WTC11 (cell line): ENCODE measurements around the gene CDH2.

ENCODE experiments used
- CTCF ChIP-seq: fragments of 200-600 bp; IDR thresholded peaks from 2 replicates; pipeline ENCODE4 v1.8.0; 2022; ENCODE audit warnings: antibody characterized with exemption
- E2F1 ChIP-seq: sonication (generic); formaldehyde crosslinking; IDR thresholded peaks from 2 replicates; pipeline ENCODE4 v1.8.0; 2022; ENCODE audit warnings: mild to moderate bottlenecking, missing genetic modification reagents
- ELF4 ChIP-seq: sonication (generic); formaldehyde crosslinking; IDR thresholded peaks from 2 replicates; pipeline ENCODE4 v1.8.1; 2022; ENCODE audit warnings: low read depth, mild to moderate bottlenecking, moderate library complexity, missing genetic modification reagents
- TCF7 ChIP-seq: sonication (generic); formaldehyde crosslinking; IDR thresholded peaks from 2 replicates; pipeline ENCODE4 v1.8.0; 2022; ENCODE audit warnings: mild to moderate bottlenecking, low read depth, missing genetic modification reagents, moderate library complexity
- USF1 ChIP-seq: sonication (generic); formaldehyde crosslinking; IDR thresholded peaks from 2 replicates; pipeline ENCODE4 v1.8.0; 2022; ENCODE audit warnings: mild to moderate bottlenecking, missing genetic modification reagents
- ZNF138 ChIP-seq: sonication (generic); formaldehyde crosslinking; conservative IDR thresholded peaks from 2 replicates; pipeline ENCODE4 v1.8.1; 2022; ENCODE audit warnings: mild to moderate bottlenecking, moderate library complexity, missing genetic modification reagents
- ZNF416 ChIP-seq: fragments of 250-450 bp; sonication (Bioruptor Pico); IDR thresholded peaks from 2 replicates; pipeline ENCODE4 v1.9.0; 2021; ENCODE audit warnings: mild to moderate bottlenecking, inconsistent platforms
- ZNF512 ChIP-seq: sonication (generic); formaldehyde crosslinking; IDR thresholded peaks from 2 replicates; pipeline ENCODE4 v1.8.1; 2022; ENCODE audit warnings: missing genetic modification reagents, borderline replicate concordance
- TF ChIP-seq, protein P1 (sequence below): sonication (generic); formaldehyde crosslinking; conservative IDR thresholded peaks from 2 replicates; pipeline ENCODE4 v1.8.1; 2022; ENCODE audit warnings: mild to moderate bottlenecking, missing genetic modification reagents
- TF ChIP-seq, protein P2 (sequence below): sonication (generic); formaldehyde crosslinking; IDR thresholded peaks from 2 replicates; pipeline ENCODE4 v1.8.1; 2023; ENCODE audit warnings: mild to moderate bottlenecking, missing genetic modification reagents, moderate library complexity
- TF ChIP-seq, protein P3 (sequence below): sonication (generic); formaldehyde crosslinking; IDR thresholded peaks from 2 replicates; pipeline ENCODE4 v1.8.1; 2022; ENCODE audit warnings: mild to moderate bottlenecking, moderate library complexity, missing genetic modification reagents
- TF ChIP-seq, protein P4 (sequence below): fragments of 250-450 bp; sonication (Bioruptor Pico); IDR thresholded peaks from 2 replicates; pipeline ENCODE4 v1.9.0; 2021; ENCODE audit warnings: moderate library complexity, mild to moderate bottlenecking, inconsistent platforms, borderline replicate concordance

DNA sequence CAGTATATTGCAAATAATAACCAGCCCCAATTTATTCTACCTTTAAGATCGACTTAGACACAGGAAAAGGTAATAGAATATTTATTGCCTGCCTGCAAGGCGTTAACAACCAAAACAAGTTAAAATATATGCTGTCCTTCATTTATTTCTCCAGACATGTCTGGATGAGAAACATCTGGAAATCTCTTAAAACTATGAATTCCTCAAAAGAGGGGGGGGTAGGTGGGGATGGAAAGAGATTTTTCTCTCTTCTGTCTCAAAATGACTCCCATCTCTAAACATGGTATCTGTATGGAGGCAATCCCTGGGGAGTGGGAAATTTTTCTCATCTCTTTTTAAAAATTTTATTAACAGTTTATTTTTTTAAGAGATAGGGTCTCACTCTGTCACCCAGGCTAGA, 113.0 kb downstream of the CDH2 start:
- TF ChIP-seq, protein P1, sequence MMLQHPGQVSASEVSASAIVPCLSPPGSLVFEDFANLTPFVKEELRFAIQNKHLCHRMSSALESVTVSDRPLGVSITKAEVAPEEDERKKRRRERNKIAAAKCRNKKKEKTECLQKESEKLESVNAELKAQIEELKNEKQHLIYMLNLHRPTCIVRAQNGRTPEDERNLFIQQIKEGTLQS (CRISPR knock-in tag), result no peak
- TF ChIP-seq ZNF416 (CRISPR knock-in tag) (no peak), CTCF (no peak), ZNF512 (CRISPR knock-in tag) (no peak), E2F1 (CRISPR knock-in tag) (no peak), ZNF138 (CRISPR knock-in tag) (no peak), USF1 (no peak), TCF7 (CRISPR knock-in tag) (no peak), ELF4 (CRISPR knock-in tag) (no peak)
- TF ChIP-seq, protein P2, sequence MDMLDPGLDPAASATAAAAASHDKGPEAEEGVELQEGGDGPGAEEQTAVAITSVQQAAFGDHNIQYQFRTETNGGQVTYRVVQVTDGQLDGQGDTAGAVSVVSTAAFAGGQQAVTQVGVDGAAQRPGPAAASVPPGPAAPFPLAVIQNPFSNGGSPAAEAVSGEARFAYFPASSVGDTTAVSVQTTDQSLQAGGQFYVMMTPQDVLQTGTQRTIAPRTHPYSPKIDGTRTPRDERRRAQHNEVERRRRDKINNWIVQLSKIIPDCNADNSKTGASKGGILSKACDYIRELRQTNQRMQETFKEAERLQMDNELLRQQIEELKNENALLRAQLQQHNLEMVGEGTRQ (CRISPR knock-in tag), result no peak
- TF ChIP-seq, protein P3, sequence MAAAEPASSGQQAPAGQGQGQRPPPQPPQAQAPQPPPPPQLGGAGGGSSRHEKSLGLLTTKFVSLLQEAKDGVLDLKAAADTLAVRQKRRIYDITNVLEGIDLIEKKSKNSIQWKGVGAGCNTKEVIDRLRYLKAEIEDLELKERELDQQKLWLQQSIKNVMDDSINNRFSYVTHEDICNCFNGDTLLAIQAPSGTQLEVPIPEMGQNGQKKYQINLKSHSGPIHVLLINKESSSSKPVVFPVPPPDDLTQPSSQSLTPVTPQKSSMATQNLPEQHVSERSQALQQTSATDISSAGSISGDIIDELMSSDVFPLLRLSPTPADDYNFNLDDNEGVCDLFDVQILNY (CRISPR knock-in tag), result no peak
- TF ChIP-seq, protein P4, sequence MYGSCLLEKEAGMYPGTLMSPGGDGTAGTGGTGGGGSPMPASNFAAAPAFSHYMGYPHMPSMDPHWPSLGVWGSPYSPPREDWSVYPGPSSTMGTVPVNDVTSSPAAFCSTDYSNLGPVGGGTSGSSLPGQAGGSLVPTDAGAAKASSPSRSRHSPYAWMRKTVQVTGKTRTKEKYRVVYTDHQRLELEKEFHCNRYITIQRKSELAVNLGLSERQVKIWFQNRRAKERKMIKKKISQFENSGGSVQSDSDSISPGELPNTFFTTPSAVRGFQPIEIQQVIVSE (CRISPR knock-in tag), result no peak
